HepG2 (cell line): ENCODE results near the gene FMNL2. TPM values are rescaled to one million over a fixed set of nuclear protein-coding genes. Genes with fewer than 3 reads are reported as not detected.

ENCODE experiments used
- ATAC-seq: fragments of 200-7000 bp; cut with Tn5 transposase; 3 replicates; pipeline ENCODE4 v1.9.1; 2020; ENCODE audit warnings: mild to moderate bottlenecking, moderate library complexity
- BruUV-seq: library from RNA; stranded (reverse); fragments of 400-500 nt; replicated peaks from 2 replicates; lab custom pipeline; 2021; lab: Mats Ljungman, UMichigan
- CTCF ChIA-PET: fragments of 300-600 bp; formaldehyde crosslinking; extraction: SDS; loops from one replicate; lab custom pipeline; 2021; ENCODE audit warnings: low total read pairs, inconsistent platforms, low intra/inter-chr PET ratio; lab: Yijun Ruan, JAX
- POLR2A ChIA-PET: fragments of 350-600 bp; sonication (Branson Sonifier 250); formaldehyde crosslinking; loops from one replicate; lab custom pipeline; 2020; ENCODE audit warnings: antibody characterized with exemption, inconsistent platforms; lab: Yijun Ruan, JAX
- DNase-seq: peaks from one replicate; pipeline ENCODE4 v3.0.0-alpha.2; 2015; ENCODE audit warnings: low spot score
- FAIRE-seq: peaks from 3 replicates; lab custom pipeline; 2011; peaks lifted over from hg19 to GRCh38; lab: Jason Lieb, UNC
- H2AFZ ChIP-seq: one replicate; pipeline ENCODE4 v1.6.1; 2011; ENCODE audit warnings: low read length, inconsistent platforms
- H3K27ac ChIP-seq: fragments of 300-600 bp; 3 replicates; pipeline ENCODE4 v1.8.0; 2011; ENCODE audit warnings: mixed run types, mild to moderate bottlenecking, mixed read lengths, low read length, inconsistent platforms; ENCODE audit not compliant: insufficient read depth; ENCODE audit errors: extremely low read length
- H3K27me3 ChIP-seq, 2 experiments: fragments of 200-600 bp in 1 of 2; 2 replicates in 1 of 2; 3 replicates in 1 of 2; pipeline versions ENCODE4 v1.6.0 to v1.8.0; 2011; ENCODE audit warnings: low read length in 2 of 2, mild to moderate bottlenecking in 2 of 2, moderate library complexity in 2 of 2, inconsistent platforms in 1 of 2; ENCODE audit not compliant: insufficient read depth in 2 of 2, control insufficient read depth in 1 of 2
- H3K36me3 ChIP-seq, 2 experiments: fragments of 200-600 bp in 1 of 2; replicated peaks in 1 of 2; 2 replicates in 1 of 2; 3 replicates in 1 of 2; pipeline versions ENCODE4 v1.5.1 to v1.8.0; 2011; ENCODE audit warnings: low read length in 2 of 2, inconsistent platforms in 1 of 2; ENCODE audit not compliant: insufficient read depth in 2 of 2, control insufficient read depth in 1 of 2
- H3K4me1 ChIP-seq: 2 replicates; pipeline ENCODE4 v1.5.1; 2012; ENCODE audit warnings: low read length, inconsistent platforms; ENCODE audit not compliant: insufficient read depth
- H3K4me2 ChIP-seq: 2 replicates; pipeline ENCODE4 v1.6.0; 2011; ENCODE audit warnings: low read depth, low read length, inconsistent platforms
- H3K4me3 ChIP-seq, 3 experiments: fragments of 200-600 bp in 1 of 3; sonication (generic), shearing (Covaris generic) in 1 of 3; replicated peaks in 1 of 3; 2 replicates each; pipeline ENCODE4 v1.5.1; 2011 to 2016; ENCODE audit warnings: low read length in 3 of 3, inconsistent platforms in 2 of 3, low read depth in 2 of 3, mild to moderate bottlenecking in 2 of 3, control low read depth in 1 of 3, mixed read lengths in 1 of 3; ENCODE audit not compliant: insufficient read depth in 1 of 3
- H3K79me2 ChIP-seq: one replicate; pipeline ENCODE4 v1.6.1; 2011; ENCODE audit warnings: low read length, inconsistent platforms; ENCODE audit not compliant: insufficient read depth
- H3K9ac ChIP-seq: 2 replicates; pipeline ENCODE4 v1.6.0; 2011; ENCODE audit warnings: mild to moderate bottlenecking, low read depth, low read length, inconsistent platforms; ENCODE audit not compliant: insufficient read depth
- H3K9me3 ChIP-seq: 2 replicates; pipeline ENCODE4 v1.5.1; 2012; ENCODE audit warnings: mild to moderate bottlenecking, low read length
- H4K20me1 ChIP-seq: 2 replicates; pipeline ENCODE4 v1.6.0; 2011; ENCODE audit warnings: inconsistent platforms, mild to moderate bottlenecking, low read length, moderate library complexity; ENCODE audit not compliant: insufficient read depth
- DNMT3B ChIP-seq: conservative IDR thresholded peaks from 2 replicates; pipeline ENCODE4 v1.6.1; 2016; ENCODE audit warnings: missing biosample characterization, control low read depth
- GMEB2 ChIP-seq: IDR thresholded peaks from 2 replicates; pipeline ENCODE4 v1.6.1; 2016; ENCODE audit warnings: missing biosample characterization, missing genetic modification reagents, low read depth
- HNRNPLL ChIP-seq: fragments of 200-400 bp; formaldehyde crosslinking; IDR thresholded peaks from 2 replicates; pipeline ENCODE4 v1.6.1; 2017; ENCODE audit warnings: mild to moderate bottlenecking, low read depth, low read length; ENCODE audit not compliant: poor library complexity, severe bottlenecking
- HOXA3 ChIP-seq: sonication (generic); formaldehyde crosslinking; IDR thresholded peaks from 2 replicates; pipeline ENCODE4 v1.5.0; 2020; ENCODE audit warnings: missing genetic modification reagents
- NFYC ChIP-seq: IDR thresholded peaks from 2 replicates; pipeline ENCODE4 v1.6.1; 2016; ENCODE audit warnings: missing genetic modification reagents, missing compliant biosample characterization
- POLR2AphosphoS2 ChIP-seq: IDR thresholded peaks from 2 replicates; pipeline ENCODE4 v1.6.1; 2011; ENCODE audit warnings: low read depth, low read length, improper control_type of control experiment
- RXRA ChIP-seq: sonication (generic); formaldehyde crosslinking; IDR thresholded peaks from 2 replicates; pipeline ENCODE4 v1.5.1; 2020; ENCODE audit warnings: missing genetic modification reagents
- SRSF1 ChIP-seq: fragments of 200-400 bp; formaldehyde crosslinking; optimal IDR thresholded peaks from 2 replicates; pipeline ENCODE3; 2017; ENCODE audit warnings: mild to moderate bottlenecking, low read depth, low read length, moderate library complexity
- STAG1 ChIP-seq: sonication (generic); formaldehyde crosslinking; IDR thresholded peaks from 2 replicates; pipeline ENCODE4 v1.4.0; 2020; ENCODE audit warnings: missing genetic modification reagents
- TAF1 ChIP-seq: sonication (generic); formaldehyde crosslinking; IDR thresholded peaks from 2 replicates; pipeline ENCODE4 v1.4.0; 2020; ENCODE audit warnings: missing genetic modification reagents
- TEAD3 ChIP-seq: optimal IDR thresholded peaks from 2 replicates; pipeline ENCODE3; 2016; ENCODE audit warnings: borderline replicate concordance
- TSC22D2 ChIP-seq: sonication (generic); formaldehyde crosslinking; IDR thresholded peaks from 2 replicates; pipeline ENCODE4 v1.5.1; 2020; ENCODE audit warnings: missing genetic modification reagents, mild to moderate bottlenecking, borderline replicate concordance
- ZMAT3 ChIP-seq: sonication (generic); formaldehyde crosslinking; conservative IDR thresholded peaks from 2 replicates; pipeline ENCODE4 v1.7.0; 2021; ENCODE audit warnings: missing genetic modification reagents
- ZMYM2 ChIP-seq: sonication (generic); formaldehyde crosslinking; IDR thresholded peaks from 2 replicates; pipeline ENCODE4 v1.8.0; 2022; ENCODE audit warnings: mild to moderate bottlenecking, missing genetic modification reagents
- ZNF136 ChIP-seq: sonication (generic); formaldehyde crosslinking; IDR thresholded peaks from 2 replicates; pipeline ENCODE4 v1.8.1; 2022; ENCODE audit warnings: low read depth, mild to moderate bottlenecking, moderate library complexity, missing genetic modification reagents
- ZNF331 ChIP-seq: sonication (generic); formaldehyde crosslinking; IDR thresholded peaks from 2 replicates; pipeline ENCODE4 v1.4.0; 2020; ENCODE audit warnings: missing genetic modification reagents
- ZNF34 ChIP-seq: sonication (generic); formaldehyde crosslinking; IDR thresholded peaks from 2 replicates; pipeline ENCODE4 v1.4.0; 2020; ENCODE audit warnings: mild to moderate bottlenecking, missing genetic modification reagents, borderline replicate concordance
- ZNF431 ChIP-seq: sonication (generic); formaldehyde crosslinking; IDR thresholded peaks from 2 replicates; pipeline ENCODE4 v1.9.0; 2022; ENCODE audit warnings: missing genetic modification reagents, low read depth, mild to moderate bottlenecking, borderline replicate concordance
- ZNF572 ChIP-seq: sonication (generic); formaldehyde crosslinking; IDR thresholded peaks from 2 replicates; pipeline ENCODE4 v1.5.1; 2020; ENCODE audit warnings: mild to moderate bottlenecking, missing genetic modification reagents
- ZNF674 ChIP-seq: sonication (generic); formaldehyde crosslinking; IDR thresholded peaks from 2 replicates; pipeline ENCODE4 v1.5.0; 2020; ENCODE audit warnings: low read depth, mild to moderate bottlenecking, missing genetic modification reagents
- ZNF737 ChIP-seq: sonication (generic); formaldehyde crosslinking; IDR thresholded peaks from 2 replicates; pipeline ENCODE4 v1.5.0; 2020; ENCODE audit warnings: missing genetic modification reagents, mild to moderate bottlenecking, borderline replicate concordance
- ZNF749 ChIP-seq: sonication (generic); formaldehyde crosslinking; IDR thresholded peaks from 2 replicates; pipeline ENCODE4 v1.8.0; 2022; ENCODE audit warnings: mild to moderate bottlenecking, missing genetic modification reagents, moderate library complexity, borderline replicate concordance
- ZNF781 ChIP-seq: sonication (generic); formaldehyde crosslinking; IDR thresholded peaks from 2 replicates; pipeline ENCODE4 v1.5.1; 2020; ENCODE audit warnings: borderline replicate concordance, mild to moderate bottlenecking, missing genetic modification reagents; ENCODE audit errors: not compliant biosample characterization
- ZNF83 ChIP-seq: sonication (generic); formaldehyde crosslinking; IDR thresholded peaks from 2 replicates; pipeline ENCODE4 v1.4.0; 2020; ENCODE audit warnings: missing genetic modification reagents, mild to moderate bottlenecking, borderline replicate concordance
- ZSCAN29 ChIP-seq: sonication (generic); formaldehyde crosslinking; conservative IDR thresholded peaks from 2 replicates; pipeline ENCODE4 v1.4.0; 2020; ENCODE audit warnings: mild to moderate bottlenecking, missing genetic modification reagents
- WGBS: methylation state at CpG from one replicate; pipeline ENCODE4 v1.1.6; 2017; ENCODE audit warnings: low lambda C conversion rate; 5-methylcytosine and 5-hydroxymethylcytosine counted together
- in situ Hi-C: cut with HindIII; loops from 2 replicates; pipeline ENCODE4 v1.10.0; 2017; ENCODE audit warnings: low pct_unique_long_range_greater_than_20kb; ENCODE audit not compliant: extremely low pct_ligation_motif_present
- intact Hi-C: fragments of 100-400 bp; cut with micrococcal nuclease; formaldehyde crosslinking; loops from one replicate; pipeline ENCODE4 v1.10.0; 2022; ENCODE audit not compliant: unreplicated experiment
- polyA plus RNA-seq, 8 experiments: library from polyadenylated mRNA; depleted of rRNA in 3 of 8; stranded (reverse) in 7 of 8; unstranded in 1 of 8; fragments of >200 nt; fragmentation: Illumina TruSeq in 4 of 8; extraction: Trizol in 4 of 8; gene quantifications; 2 replicates each; pipeline versions ENCODE4 v1.2.1 to v1.2.3, GENCODE V29; 2011 to 2016; ENCODE audit warnings: low read depth in 4 of 8, missing spikeins in 1 of 8, mixed read lengths in 1 of 8; ENCODE audit not compliant: insufficient read depth in 1 of 8
- total RNA-seq, 5 experiments: library from RNA; depleted of rRNA; stranded (reverse); fragments of >200 nt; fragmentation: Illumina TruSeq; extraction: Trizol; gene quantifications; 2 replicates each; pipeline ENCODE4 v1.2.3, GENCODE V29; 2016; ENCODE audit warnings: low read depth in 1 of 5

FMNL2 gene
- total and polyA plus RNA-seq, 2 of the 13 experiments (the other 11 are each of a cell fraction or from before 2014, with no cell fraction given): 66.5 to 67.7 TPM

- TF ChIP-seq STAG1 (CRISPR knock-in tag): peak; percentile 29
- TF ChIP-seq TEAD3 (CRISPR knock-in tag): peak; percentile 24
- TF ChIP-seq ZNF737 (CRISPR knock-in tag): no peak
- TF ChIP-seq ZNF674 (CRISPR knock-in tag): no peak
- TF ChIP-seq ZNF431 (CRISPR knock-in tag): no peak
- no peak for TF ChIP-seq ZNF34 (CRISPR knock-in tag)
- TF ChIP-seq ZMAT3 (CRISPR knock-in tag): no peak
- no peak for TF ChIP-seq ZNF572 (CRISPR knock-in tag)
- TF ChIP-seq ZNF749 (CRISPR knock-in tag): no peak
- no peak for TF ChIP-seq ZMYM2
Observed at GRCh38 chr2:152493945-152494528, 159.1 kb downstream of the FMNL2 start (continued).

GRCh38 chr2:152496371-152496770 is 161.4 kb downstream of the FMNL2 start:
- no TSS peak for BruUV-seq
- Histone ChIP-seq H3K79me2 (peaks cover 97% of the 10 kb centered on the region), H4K20me1 (no peaks in the 10 kb centered on the region), H3K27me3 (no peaks in the 10 kb centered on the region), H3K36me3 (no peaks in the 10 kb centered on the region), H3K9ac (no peak overlapping the region), H3K4me2 (no peak overlapping the region), H3K9me3 (no peaks in the 10 kb centered on the region), H3K4me3 (no peak overlapping the region), H3K4me1 (peaks cover 60% of the 10 kb centered on the region), H2AFZ (no peak overlapping the region), H3K27ac (no peak overlapping the region)
- 97% methylated on average over 3 of the region's 3 CpGs for WGBS
- in situ Hi-C loops: no loop called here
- ChIA-PET POLR2A (no interaction called here), CTCF (no interaction called here)
- FAIRE-seq (no peak), ATAC-seq (no peak), DNase-seq (no peak)
- intact Hi-C loops: no loop called here
- TF ChIP-seq TAF1 (CRISPR knock-in tag) (no peak), ZNF83 (CRISPR knock-in tag) (no peak), RXRA (no peak), NFYC (CRISPR knock-in tag) (no peak), SRSF1 (no peak), DNMT3B (CRISPR knock-in tag) (no peak), TSC22D2 (no peak), GMEB2 (CRISPR knock-in tag) (no peak), ZSCAN29 (CRISPR knock-in tag) (no peak), ZNF331 (no peak), ZNF136 (no peak), HNRNPLL (no peak), ZNF781 (CRISPR knock-in tag) (no peak), POLR2AphosphoS2 (no peak), HOXA3 (CRISPR knock-in tag) (no peak)
